RCC 7860 (cell line): ENCODE measurements around the gene FCRL3.

Source experiments
- DNase-seq: peaks from one replicate; pipeline ENCODE4 v3.0.0-alpha.2; 2015; ENCODE audit warnings: low spot score
- FAIRE-seq: peaks from 2 replicates; lab custom pipeline; 2012; peaks lifted over from hg19 to GRCh38; lab: Jason Lieb, UNC

The FCRL3 gene

DNA sequence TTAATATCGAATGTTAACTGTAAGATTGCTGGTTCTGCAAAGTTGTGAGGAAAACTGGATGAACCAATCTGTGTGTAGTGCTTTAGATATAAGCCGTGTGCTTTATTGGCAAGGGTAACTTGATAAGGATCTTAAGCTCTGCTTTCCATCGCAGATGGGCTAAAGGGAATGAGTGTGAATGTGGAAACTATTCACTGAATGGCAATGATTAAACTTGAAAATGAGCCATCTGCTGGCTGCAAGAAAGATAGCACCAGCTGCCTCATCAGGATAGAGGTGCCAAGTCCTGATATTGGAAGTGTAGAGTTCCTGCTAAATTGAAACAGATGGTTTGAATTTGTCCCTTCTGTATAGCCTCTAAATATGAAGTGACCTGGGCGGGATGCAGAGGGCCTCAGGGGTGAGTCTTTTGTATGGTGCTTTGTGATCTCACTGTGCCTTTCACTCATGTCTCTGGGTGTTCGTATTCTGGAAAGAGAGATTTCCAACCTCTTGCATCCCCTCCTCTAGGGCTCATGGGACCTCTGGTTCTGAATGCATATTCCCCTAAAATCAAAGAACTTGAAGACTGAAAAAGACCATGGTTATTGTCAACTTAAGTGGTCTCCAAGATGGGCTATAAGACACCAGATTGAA, 9.2 kb downstream of the FCRL3 start:
- no peak for FAIRE-seq
- peak; percentile 14 for DNase-seq

DNA sequence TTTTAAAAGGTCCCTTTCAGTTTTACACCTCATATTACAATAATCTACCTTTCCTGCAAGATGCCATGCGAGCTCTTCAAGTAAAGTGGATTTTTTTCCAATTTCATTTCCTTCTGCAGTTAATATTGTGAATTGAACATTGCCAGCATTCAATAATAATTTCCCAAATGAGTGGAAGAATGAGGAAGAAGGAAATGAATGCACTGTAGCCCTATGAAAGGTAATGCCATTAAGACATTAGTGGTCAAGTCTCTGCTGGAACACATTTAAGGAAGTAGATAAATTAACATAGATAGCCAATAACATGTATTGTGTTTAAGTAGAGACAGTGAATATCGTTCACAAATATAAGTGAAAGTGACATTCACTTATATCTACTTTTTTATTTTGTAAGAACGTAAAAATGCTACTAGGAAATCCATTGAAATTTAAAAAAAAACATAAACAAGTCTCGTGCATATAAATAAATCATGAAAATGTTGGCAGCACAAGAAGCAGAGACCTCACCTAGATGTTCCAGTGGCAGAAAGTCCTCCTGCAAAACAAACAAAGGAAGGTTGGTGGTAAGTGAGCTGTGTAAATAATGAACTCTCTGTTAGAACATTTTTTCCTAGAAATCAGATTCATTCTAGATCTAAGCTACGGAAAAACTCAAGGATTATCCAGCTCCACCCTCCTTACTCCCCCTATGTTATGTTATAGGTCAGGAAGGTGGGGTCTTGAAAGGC, 17.7 kb downstream of the FCRL3 start:
- FAIRE-seq (no peak), DNase-seq (no peak)

DNA sequence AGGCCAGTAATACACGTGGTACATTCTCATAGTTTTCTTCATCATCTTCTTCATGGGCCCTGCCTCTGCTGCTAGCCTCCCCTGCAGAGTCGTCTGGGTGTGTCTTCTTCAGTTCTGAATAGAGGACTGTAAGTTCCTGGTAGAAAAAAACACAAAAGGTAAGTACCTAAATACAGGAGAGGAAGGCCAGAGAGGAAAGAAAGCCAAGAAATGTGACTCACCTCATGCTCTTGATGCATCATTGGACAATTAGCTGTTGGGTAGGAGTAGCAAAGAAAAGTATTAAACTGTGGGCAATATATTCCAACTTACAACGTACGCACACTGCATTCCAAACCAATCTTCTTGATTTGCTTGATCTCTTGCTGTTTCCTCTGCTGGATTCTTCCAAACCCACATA, 21.8 kb downstream of the FCRL3 start:
- DNase-seq (no peak), FAIRE-seq (no peak)

DNA sequence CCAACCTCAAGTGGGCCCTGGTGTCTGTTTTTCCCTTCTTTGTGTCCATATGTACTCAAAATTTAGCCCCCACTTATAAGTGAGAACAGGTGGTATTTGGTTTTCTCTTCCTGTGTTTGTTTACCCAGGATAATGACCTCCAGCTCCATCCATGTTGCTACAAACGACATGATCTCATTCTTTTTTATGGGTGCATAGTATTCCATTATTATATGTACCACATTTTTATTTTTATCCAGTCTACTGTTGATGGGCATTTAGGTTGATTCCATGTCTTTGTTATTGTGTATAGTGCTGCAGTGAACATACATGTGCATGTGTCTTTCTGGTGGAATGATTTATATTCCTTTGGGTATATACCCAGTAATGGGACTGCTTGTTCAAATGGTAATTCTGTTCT, 27.6 kb downstream of the FCRL3 start:
- DNase-seq (no peak), FAIRE-seq (no peak)

DNA sequence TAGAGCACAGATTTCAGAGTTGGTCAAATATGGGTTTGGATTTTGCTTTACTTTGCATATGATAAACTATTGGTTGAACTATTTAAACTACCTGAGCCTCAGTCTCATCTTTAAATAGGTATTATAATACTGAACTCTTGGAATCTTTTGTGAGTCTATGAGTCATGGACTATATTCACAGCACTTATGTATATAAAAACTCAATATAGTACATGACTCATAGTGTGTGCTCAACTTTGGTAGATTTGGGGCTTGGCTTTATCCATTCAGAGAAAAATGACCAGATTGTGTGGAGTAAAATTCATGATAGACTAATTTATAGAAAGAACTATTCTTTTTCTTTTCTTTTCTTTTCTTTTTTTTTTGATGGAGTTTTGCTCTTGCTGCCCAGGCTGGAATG, 28.7 kb downstream of the FCRL3 start:
- FAIRE-seq (no peak), DNase-seq (no peak)

DNA sequence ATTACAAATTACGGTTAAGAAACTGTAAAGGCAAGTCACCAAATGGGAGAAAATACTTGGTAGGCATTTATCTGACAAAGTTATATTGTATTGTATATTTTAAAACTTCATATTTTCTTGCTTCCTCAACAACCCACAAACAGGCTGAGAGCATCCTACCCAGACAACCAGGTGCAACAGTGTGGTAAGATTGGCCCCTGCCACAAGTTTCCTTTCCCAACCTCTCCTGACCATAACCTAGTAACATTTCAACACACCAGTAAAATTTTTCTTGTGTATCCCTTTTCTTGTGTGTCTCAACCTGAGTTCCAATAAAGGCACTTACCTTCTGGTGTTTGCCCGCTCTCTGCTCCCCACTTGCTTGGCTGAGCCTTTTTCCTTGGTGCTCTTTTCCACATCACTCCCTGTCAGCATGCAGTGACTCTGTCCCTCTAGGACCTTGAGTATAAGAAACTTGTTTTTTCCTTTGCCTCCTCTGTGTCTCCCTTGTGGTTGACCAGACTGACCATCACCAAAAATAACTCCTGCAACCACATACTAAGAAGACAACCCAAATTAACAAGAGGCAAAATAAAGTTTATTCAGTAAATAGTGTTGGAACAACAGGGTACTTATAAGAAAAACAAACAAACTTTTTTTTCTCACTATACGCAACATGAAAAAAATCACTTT, 40.9 kb downstream of the FCRL3 start:
- FAIRE-seq, result no peak
- DNase-seq, result no peak

DNA sequence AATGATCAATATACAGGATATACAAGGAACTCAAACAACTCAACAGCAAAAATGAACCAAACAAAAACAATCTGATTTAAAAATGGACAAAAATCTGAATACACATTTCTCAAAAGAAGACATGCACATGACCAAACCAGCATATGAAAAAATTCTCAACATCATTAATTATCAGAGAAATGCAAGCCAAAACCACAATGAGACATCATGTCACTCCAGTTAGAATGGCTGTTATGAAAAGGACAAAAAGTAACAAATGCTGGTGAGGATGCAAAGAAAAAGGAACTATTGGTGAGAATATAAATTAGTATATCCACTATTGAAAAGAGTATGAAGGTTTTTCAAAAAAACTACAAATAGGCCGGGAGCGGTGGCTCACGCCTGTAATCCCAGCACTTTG, 42.0 kb downstream of the FCRL3 start:
- no peak for FAIRE-seq

DNA sequence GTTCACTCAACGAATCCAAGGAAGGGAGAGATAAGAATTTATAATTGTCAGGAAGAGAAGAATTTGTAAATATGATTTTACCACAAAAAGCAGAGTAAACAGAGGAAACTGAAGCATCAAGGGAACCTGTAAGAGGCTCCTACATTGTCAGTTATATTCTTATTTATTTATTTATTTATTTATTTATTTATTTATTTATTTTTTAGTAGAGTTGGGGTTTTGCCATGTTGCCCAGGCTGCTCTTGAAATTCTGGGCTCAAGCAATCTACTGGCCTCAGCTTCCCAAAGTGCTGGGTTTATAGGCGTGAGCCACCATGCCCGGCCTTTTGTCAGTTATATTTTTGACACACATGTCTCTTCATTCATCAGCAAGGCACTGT, 47.1 kb downstream of the FCRL3 start:
- no peak for DNase-seq
- FAIRE-seq, result no peak

More for the DNA sequence above, 42.0 kb downstream of the FCRL3 start:
- DNase-seq, result no peak

DNA sequence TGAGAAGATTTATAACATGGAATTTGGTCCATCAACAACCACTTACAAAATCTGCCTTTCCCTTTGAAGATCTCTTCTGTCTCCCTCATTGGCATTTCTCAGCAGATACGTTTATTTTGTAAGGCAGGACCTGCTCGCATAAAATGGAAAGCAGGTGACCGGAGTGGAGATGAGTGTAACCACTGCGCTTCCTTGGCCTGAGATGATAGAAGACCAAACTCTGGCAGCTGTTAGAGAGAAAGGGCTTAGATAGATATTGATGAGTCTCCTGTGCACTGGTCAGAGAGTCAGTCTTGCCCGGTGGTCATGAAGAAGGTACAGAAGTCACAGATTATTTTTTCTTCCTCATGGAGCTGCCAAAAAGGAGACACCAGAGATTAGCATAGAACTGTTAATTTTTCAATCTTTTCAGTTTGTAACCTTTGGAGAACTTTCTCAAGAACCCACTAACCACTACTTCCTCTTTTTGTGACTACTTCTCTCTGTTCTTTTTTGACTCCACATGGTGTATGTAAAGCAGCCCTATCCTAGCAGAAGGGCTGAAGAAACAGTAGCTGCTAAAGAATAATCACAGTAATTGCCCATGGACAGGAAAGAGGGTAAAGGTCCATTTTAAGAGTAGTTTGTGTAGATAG, 47.6 kb downstream of the FCRL3 start:
- no peak for FAIRE-seq
- no peak for DNase-seq

DNA sequence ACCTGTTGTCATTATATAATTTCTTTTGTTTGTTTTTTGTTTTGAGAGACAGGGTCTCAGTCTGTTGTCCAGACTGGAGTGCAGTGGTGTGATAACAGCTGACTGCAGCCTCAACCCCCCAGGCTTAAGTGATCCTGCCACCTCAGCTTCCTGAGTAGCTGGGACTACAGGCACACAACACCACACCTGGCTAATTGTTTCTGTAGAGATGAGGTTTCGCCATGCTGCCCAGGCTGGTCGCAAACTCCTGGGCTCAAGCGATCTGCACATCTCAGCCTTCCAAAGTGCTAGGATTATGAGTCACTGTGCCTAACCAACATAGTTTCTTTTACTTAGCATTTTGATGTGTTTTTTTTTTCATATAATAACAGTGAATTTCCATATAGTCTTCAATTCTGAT, 52.3 kb downstream of the FCRL3 start:
- FAIRE-seq, result no peak

DNA sequence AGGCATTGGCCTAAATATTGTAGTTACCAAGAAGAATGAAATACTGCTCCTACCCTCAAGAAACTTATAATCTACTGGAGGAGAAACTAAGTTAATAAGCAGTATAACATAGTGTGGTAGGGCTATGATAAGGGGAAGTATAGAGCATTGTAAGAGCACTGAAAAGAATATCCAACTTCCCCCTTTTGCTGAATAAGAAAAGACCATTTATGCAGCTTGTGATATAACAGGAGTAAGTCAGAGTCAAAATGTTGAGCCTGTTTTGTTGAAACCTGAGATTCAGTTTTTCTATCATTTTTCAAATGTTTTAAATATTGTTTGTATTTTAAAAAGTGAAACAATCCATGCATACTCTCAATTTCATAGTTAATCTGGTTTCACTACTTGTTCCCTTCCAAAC, 54.4 kb downstream of the FCRL3 start:
- FAIRE-seq (no peak), DNase-seq (no peak)

More for the DNA sequence above, 52.3 kb downstream of the FCRL3 start:
- no peak for DNase-seq

DNA sequence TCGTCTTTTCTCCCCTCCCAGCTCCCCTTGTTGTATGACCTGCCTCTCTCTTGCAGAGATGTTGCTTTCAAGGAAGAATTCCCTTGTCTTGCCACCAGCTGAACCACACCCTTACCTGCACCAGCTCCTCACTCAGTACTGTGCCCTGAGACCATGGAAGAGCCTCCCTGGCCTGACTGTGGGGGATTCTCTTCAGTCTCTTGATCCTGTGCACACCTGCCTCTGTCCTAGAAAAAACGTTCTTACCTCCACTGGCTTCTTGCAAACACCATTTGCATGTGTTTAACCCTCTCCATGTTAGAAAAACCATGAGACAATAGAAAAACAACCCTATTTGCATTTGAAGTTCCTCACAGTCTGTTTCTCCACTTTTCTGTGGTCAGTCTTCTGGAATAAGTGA, 59.4 kb downstream of the FCRL3 start:
- no peak for DNase-seq
- FAIRE-seq, result no peak

DNA sequence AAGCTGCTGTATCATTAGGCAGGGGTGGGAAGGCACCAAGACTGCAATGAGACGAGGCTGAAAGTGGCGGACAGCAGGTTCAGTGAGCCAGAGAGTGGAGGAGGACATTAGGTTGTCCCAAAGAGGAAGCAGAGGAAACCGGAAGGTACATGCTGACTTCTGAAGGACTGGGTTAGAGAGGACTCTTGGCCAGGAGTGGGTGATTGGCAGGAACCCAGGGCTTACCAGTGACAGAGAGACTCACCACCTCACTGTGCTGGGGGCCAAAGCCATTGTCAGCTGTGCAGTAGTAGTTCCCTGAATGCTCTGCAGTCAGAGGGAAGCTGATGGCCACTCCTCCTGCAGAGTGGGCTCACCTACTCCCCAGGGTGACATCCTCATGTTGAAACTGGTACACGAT, 60.8 kb downstream of the FCRL3 start:
- DNase-seq (no peak), FAIRE-seq (no peak)

DNA sequence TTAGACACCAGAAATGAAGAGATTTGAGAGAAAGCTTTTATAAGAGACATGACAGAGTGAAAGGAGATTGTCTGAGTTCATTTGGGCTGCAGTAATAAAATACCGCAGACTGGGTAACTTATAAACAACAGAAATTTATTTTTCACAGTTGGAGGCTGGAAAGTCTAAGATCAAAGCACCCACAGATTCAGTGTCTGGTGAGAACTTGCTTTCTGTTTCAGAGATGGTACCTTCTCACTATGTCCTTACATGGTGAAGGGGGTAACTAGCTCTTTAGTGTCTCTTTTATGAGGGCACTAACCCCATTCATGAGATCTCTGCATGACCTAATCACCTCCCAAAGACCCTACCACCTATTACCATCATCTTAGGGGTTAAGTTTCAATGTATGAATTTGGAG, 71.8 kb downstream of the FCRL3 start:
- FAIRE-seq (no peak), DNase-seq (no peak)
